ENCODE data around the gene BLOC1S4.

- TF ChIP-seq BHLHE40 (IDR thresholded peaks at IDR 0.05; ENCODE audit: borderline replicate concordance), result no peak
- no peak for TF ChIP-seq SUZ12 (IDR thresholded peaks at IDR 0.05)
- no peak for TF ChIP-seq NFRKB (IDR thresholded peaks at IDR 0.05)
- TF ChIP-seq FOXM1 (IDR thresholded peaks at IDR 0.05; ENCODE audit: borderline replicate concordance), result no peak
- no peak for TF ChIP-seq TARDBP (IDR thresholded peaks at IDR 0.05)
- no peak for TF ChIP-seq FOXK2 (IDR thresholded peaks at IDR 0.05)
- no peak for TF ChIP-seq FOXA1 (IDR thresholded peaks at IDR 0.05)
- TF ChIP-seq CTBP1 (IDR thresholded peaks at IDR 0.05; ENCODE audit: borderline replicate concordance), result no peak
- TF ChIP-seq SP1 (IDR thresholded peaks at IDR 0.05), result no peak
- no peak for TF ChIP-seq ELF4 (IDR thresholded peaks at IDR 0.05)
- TF ChIP-seq L3MBTL2 (conservative IDR thresholded peaks at IDR 0.05), result no peak
- TF ChIP-seq ZNF384 (IDR thresholded peaks at IDR 0.05), result no peak
These were observed 15.3 kb downstream of the BLOC1S4 start for GRCh38 chr4:6731318-6731675.
